Stomach (tissue), 9 donors: ENCODE results near the gene IFNA21. TPM values are rescaled to one million over a fixed set of nuclear protein-coding genes. Genes with fewer than 3 reads are reported as not detected.

Experiments
- DNase-seq, 2 donors: peaks; one replicate each; pipeline versions ENCODE4 v3.0.0 to v3.0.0-alpha.2; 2013 to 2019
- H3K27ac ChIP-seq, 5 donors: fragments of 200-600 bp in 4 of 5; sonication (generic) in 4 of 5; one replicate each; pipeline ENCODE4 v1.5.1; 2013 to 2019; ENCODE audit warnings: mild to moderate bottlenecking in 1 of 5, moderate library complexity in 1 of 5
- H3K27me3 ChIP-seq, 3 donors: fragments of 200-600 bp; sonication (generic); one replicate each; pipeline ENCODE4 v1.5.1; 2017 to 2019; ENCODE audit warnings: mixed run types in 1 of 3
- H3K36me3 ChIP-seq, 4 donors: fragments of 200-600 bp; sonication (generic); 1 replicate in 3 of 4; 2 replicates in 1 of 4; pipeline ENCODE4 v1.5.1; 2016 to 2019
- H3K4me1 ChIP-seq, 4 donors: fragments of 200-600 bp; sonication (generic); one replicate each; pipeline ENCODE4 v1.5.1; 2016 to 2019
- H3K4me3 ChIP-seq, 4 donors: fragments of 200-600 bp; sonication (generic) in 3 of 4; one replicate each; pipeline ENCODE4 v1.5.1; 2016 to 2019; ENCODE audit warnings: mild to moderate bottlenecking in 1 of 4
- H3K9me3 ChIP-seq, 4 donors: fragments of 200-600 bp; sonication (generic); one replicate each; pipeline ENCODE4 v1.5.1; 2016 to 2019
- EP300 ChIP-seq: sonication (generic); formaldehyde crosslinking; IDR thresholded peaks from one replicate; pipeline ENCODE4 v1.6.1; 2017; ENCODE audit warnings: antibody characterized with exemption
- POLR2A ChIP-seq, 4 donors: fragments of 450-650 bp; IDR thresholded peaks; one replicate each; pipeline ENCODE4 v1.6.1; 2016; ENCODE audit warnings: antibody characterized with exemption in 4 of 4, control low read depth in 2 of 4, mild to moderate bottlenecking in 1 of 4, moderate library complexity in 1 of 4
- POLR2AphosphoS5 ChIP-seq, 3 donors: sonication (generic); formaldehyde crosslinking; IDR thresholded peaks; one replicate each; pipeline ENCODE4 v1.6.1; 2016; ENCODE audit warnings: antibody characterized with exemption in 3 of 3
- WGBS, 5 donors: extraction: QIAGEN DNeasy Blood & Tissue Kit in 3 of 5; methylation state at CpG; one replicate each; pipeline versions ENCODE4 v1.1.5 to v1.1.7; 2013 to 2018; 5-methylcytosine and 5-hydroxymethylcytosine counted together
- intact Hi-C: fragments of 100-400 bp; cut with DNase I; formaldehyde crosslinking; loops from one replicate; pipeline ENCODE4 v1.15.1; 2023; ENCODE audit warnings: low total_unique reads
- polyA plus RNA-seq, 3 donors: library from polyadenylated mRNA; stranded (reverse); fragments of 200-250 nt; gene quantifications; one replicate each; pipeline ENCODE4 v1.2.3, GENCODE V29; 2013
- small RNA-seq, 4 donors: library from RNA; depleted of rRNA; stranded (forward); fragments of <200 nt; gene quantifications; one replicate each; pipeline ENCODE3, GENCODE V24; 2016
- total RNA-seq, 5 donors: library from RNA; depleted of rRNA; stranded (reverse); fragments of >200 nt; gene quantifications; one replicate each; pipeline versions ENCODE4 v1.1.0 to v1.2.3, GENCODE V29; 2014 to 2016
- TF ChIP-seq, protein P1 (sequence below), 7 experiments: fragments of 450-650 bp in 4 of 7; fragments of 200-600 bp in 3 of 7; sonication (generic) in 3 of 7; IDR thresholded peaks; one replicate each; pipeline ENCODE4 v1.5.1; 2016 to 2019; ENCODE audit warnings: antibody characterized with exemption in 7 of 7, control low read depth in 2 of 7, mild to moderate bottlenecking in 1 of 7
- donor health status: healthy with polysubstance abuse.
- donor health status: Bipolar disorder and iron deficiency.
- donor health status: healthy.

Gene IFNA21
- total and polyA plus RNA-seq, 8 donors = not detected

DNA sequence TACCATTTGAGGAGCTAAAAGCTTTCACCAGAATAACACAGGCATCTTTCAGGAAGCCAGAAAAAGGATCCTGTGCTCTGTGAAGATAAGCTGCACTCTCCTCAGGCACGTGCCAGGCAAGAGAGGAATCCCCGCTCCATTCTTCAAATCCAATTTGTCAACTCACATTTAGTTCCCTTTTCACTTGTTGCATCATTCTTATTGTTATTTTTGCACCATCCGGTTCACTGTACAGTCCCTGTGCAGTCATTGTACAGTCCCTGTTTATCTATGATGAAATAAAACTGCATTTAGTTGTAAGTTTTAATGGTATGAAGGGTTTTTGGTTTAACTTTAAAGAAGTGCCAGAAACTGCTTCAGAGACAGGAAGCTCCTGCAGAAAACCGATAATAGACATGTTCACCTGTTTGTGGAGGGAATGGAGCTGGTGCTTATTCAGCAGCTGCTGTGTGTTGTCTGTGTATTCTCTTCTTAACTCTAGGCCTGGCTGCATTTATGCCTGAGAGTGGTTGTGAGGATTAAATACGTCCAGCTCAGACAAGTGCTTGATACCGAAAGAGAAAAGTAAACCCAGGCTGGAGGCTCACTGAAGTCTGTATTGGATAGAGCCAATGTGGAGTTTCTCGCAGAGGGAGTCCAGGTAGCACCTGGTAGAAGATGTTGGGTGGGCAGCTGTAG lies 47.2 kb downstream of the IFNA21 start:
- no peaks in the 10 kb centered on the region for H3K4me1 ChIP-seq
- 64 to 71% (median 68%) methylated on average over 7 of the region's 7 CpGs for WGBS, 5 donors
- no peaks in the 10 kb centered on the region for H3K27me3 ChIP-seq
- no peaks in the 10 kb centered on the region for H3K9me3 ChIP-seq
- intact Hi-C loops = loop anchor here (10.0 kb wide), 1 partner anchor 1194 kb away; no protein-coding TSS in a partner anchor
- DNase-seq = peak in 1 of 2 donors; percentile 11
- no peak overlapping the region for H3K4me3 ChIP-seq
- no peak overlapping the region for H3K27ac ChIP-seq
- H3K36me3 ChIP-seq = no peaks in the 10 kb centered on the region
- TF ChIP-seq EP300 = no peak
- TF ChIP-seq POLR2A (IDR thresholded peaks at IDR 0.05) = no peak
- TF ChIP-seq POLR2AphosphoS5 (IDR thresholded peaks at IDR 0.05) = no peak
- TF ChIP-seq, protein P1, sequence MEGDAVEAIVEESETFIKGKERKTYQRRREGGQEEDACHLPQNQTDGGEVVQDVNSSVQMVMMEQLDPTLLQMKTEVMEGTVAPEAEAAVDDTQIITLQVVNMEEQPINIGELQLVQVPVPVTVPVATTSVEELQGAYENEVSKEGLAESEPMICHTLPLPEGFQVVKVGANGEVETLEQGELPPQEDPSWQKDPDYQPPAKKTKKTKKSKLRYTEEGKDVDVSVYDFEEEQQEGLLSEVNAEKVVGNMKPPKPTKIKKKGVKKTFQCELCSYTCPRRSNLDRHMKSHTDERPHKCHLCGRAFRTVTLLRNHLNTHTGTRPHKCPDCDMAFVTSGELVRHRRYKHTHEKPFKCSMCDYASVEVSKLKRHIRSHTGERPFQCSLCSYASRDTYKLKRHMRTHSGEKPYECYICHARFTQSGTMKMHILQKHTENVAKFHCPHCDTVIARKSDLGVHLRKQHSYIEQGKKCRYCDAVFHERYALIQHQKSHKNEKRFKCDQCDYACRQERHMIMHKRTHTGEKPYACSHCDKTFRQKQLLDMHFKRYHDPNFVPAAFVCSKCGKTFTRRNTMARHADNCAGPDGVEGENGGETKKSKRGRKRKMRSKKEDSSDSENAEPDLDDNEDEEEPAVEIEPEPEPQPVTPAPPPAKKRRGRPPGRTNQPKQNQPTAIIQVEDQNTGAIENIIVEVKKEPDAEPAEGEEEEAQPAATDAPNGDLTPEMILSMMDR (IDR thresholded peaks at IDR 0.05) = no peak

Small RNA genes within 50 kb of the gene (small RNA-seq; reads per million reads assigned to genes)
- 0 reads per million in 4 donors for gene RF00019

Other genes with a start within 250 kb of the IFNA21 start
- gene HACD4, start 135.0 kb downstream of the IFNA21 start, total RNA-seq = 10 to 100 TPM in 2 of 5 donors, 1 to 10 TPM in 2, under 1 TPM in 1; 0.29 to 12.1 (median 5.9) TPM
- 1 to 10 TPM; 1.6 to 4.1 (median 1.8) TPM for gene HACD4, start 135.0 kb downstream of the IFNA21 start, polyA plus RNA-seq
- not detected for gene IFNB1, start 88.7 kb downstream of the IFNA21 start, total RNA-seq
- not detected for gene IFNB1, start 88.7 kb downstream of the IFNA21 start, polyA plus RNA-seq
- not detected for gene IFNW1, start 24.8 kb downstream of the IFNA21 start, total RNA-seq
- gene IFNW1, start 24.8 kb downstream of the IFNA21 start, polyA plus RNA-seq = not detected
- gene IFNA4, start 20.9 kb upstream of the IFNA21 start, total RNA-seq = not detected
- gene IFNA4, start 20.9 kb upstream of the IFNA21 start, polyA plus RNA-seq = not detected
- not detected for gene IFNA7, start 35.5 kb upstream of the IFNA21 start, total RNA-seq
- not detected for gene IFNA7, start 35.5 kb upstream of the IFNA21 start, polyA plus RNA-seq
- not detected for gene IFNA10, start 40.5 kb upstream of the IFNA21 start, total RNA-seq
- not detected for gene IFNA10, start 40.5 kb upstream of the IFNA21 start, polyA plus RNA-seq
- gene IFNA16, start 50.7 kb upstream of the IFNA21 start, total RNA-seq = not detected
- gene IFNA16, start 50.7 kb upstream of the IFNA21 start, polyA plus RNA-seq = not detected
- gene IFNA17, start 61.6 kb upstream of the IFNA21 start, total RNA-seq = not detected
- not detected for gene IFNA17, start 61.6 kb upstream of the IFNA21 start, polyA plus RNA-seq
- gene IFNA14, start 73.3 kb upstream of the IFNA21 start, total RNA-seq = not detected
- not detected for gene IFNA14, start 73.3 kb upstream of the IFNA21 start, polyA plus RNA-seq
- gene IFNA5, start 138.7 kb upstream of the IFNA21 start, total RNA-seq = 1 to 10 TPM in 1 of 5 donors, under 1 TPM in 1, not detected in 3; 0.92 to 1.6 TPM
- not detected for gene IFNA5, start 138.7 kb upstream of the IFNA21 start, polyA plus RNA-seq
- gene KLHL9, start 168.7 kb upstream of the IFNA21 start, total RNA-seq = 10 to 100 TPM in 4 of 5 donors, 1 to 10 TPM in 1; 4.1 to 35.7 (median 14.5) TPM
- 1 to 10 TPM; 5.4 to 6.3 (median 6.0) TPM for gene KLHL9, start 168.7 kb upstream of the IFNA21 start, polyA plus RNA-seq
- gene IFNA6, start 184.2 kb upstream of the IFNA21 start, total RNA-seq = not detected
- gene IFNA6, start 184.2 kb upstream of the IFNA21 start, polyA plus RNA-seq = not detected
- gene IFNA13, start 201.4 kb upstream of the IFNA21 start, total RNA-seq = not detected
- gene IFNA13, start 201.4 kb upstream of the IFNA21 start, polyA plus RNA-seq = not detected
- not detected for gene IFNA2, start 218.7 kb upstream of the IFNA21 start, total RNA-seq
- not detected for gene IFNA2, start 218.7 kb upstream of the IFNA21 start, polyA plus RNA-seq
- gene IFNA8, start 242.5 kb upstream of the IFNA21 start, total RNA-seq = not detected
- gene IFNA8, start 242.5 kb upstream of the IFNA21 start, polyA plus RNA-seq = not detected